H1 (cell line): Measurements from ENCODE around the gene DNAJA3. TPM values are rescaled to one million over a fixed set of nuclear protein-coding genes. Genes with fewer than 3 reads are reported as not detected.

Source experiments
- CTCF ChIA-PET: fragments of 300-600 bp; sonication (Branson Sonifier 250); formaldehyde crosslinking; loops from one replicate; lab custom pipeline; 2021; ENCODE audit not compliant: partially characterized antibody; lab: Charles Lee
- POLR2A ChIA-PET: fragments of 300-600 bp; sonication (Branson Sonifier 250); formaldehyde crosslinking; loops from one replicate; lab custom pipeline; 2021; ENCODE audit warnings: inconsistent platforms; ENCODE audit not compliant: partially characterized antibody; lab: Charles Lee
- DNase-seq, 2 experiments: peaks; one replicate each; pipeline versions ENCODE4 v3.0.0 to v3.0.0-alpha.2; 2010 to 2022; ENCODE audit warnings: low spot score in 2 of 2, low read depth in 1 of 2, mixed read lengths in 1 of 2
- FAIRE-seq: peaks from 2 replicates; lab custom pipeline; 2011; peaks lifted over from hg19 to GRCh38; lab: Jason Lieb, UNC
- H2AFZ ChIP-seq: 2 replicates; pipeline ENCODE4 v1.8.1; 2012; ENCODE audit warnings: low read length, inconsistent platforms
- H2AK5ac ChIP-seq: 2 replicates; pipeline ENCODE4 v1.6.1; 2013; ENCODE audit warnings: low read depth, low read length
- H2BK120ac ChIP-seq: replicated peaks from 2 replicates; pipeline ENCODE3; 2013; ENCODE audit warnings: low read depth, low read length, inconsistent platforms
- H2BK12ac ChIP-seq: 2 replicates; pipeline ENCODE4 v1.6.1; 2013; ENCODE audit warnings: low read depth, low read length
- H2BK15ac ChIP-seq: 2 replicates; pipeline ENCODE4 v1.6.1; 2013; ENCODE audit warnings: low read length
- H2BK20ac ChIP-seq: 2 replicates; pipeline ENCODE4 v1.6.1; 2013; ENCODE audit warnings: low read length
- H2BK5ac ChIP-seq: 2 replicates; pipeline ENCODE4 v1.6.1; 2013; ENCODE audit warnings: low read depth, low read length
- H3K14ac ChIP-seq: 2 replicates; pipeline ENCODE4 v1.6.1; 2013; ENCODE audit warnings: inconsistent platforms; ENCODE audit not compliant: insufficient read length
- H3K18ac ChIP-seq: 2 replicates; pipeline ENCODE4 v1.6.1; 2013; ENCODE audit warnings: low read length; ENCODE audit errors: extremely low read depth
- H3K23ac ChIP-seq: 2 replicates; pipeline ENCODE4 v1.6.1; 2013; ENCODE audit warnings: inconsistent platforms; ENCODE audit not compliant: insufficient read length
- H3K23me2 ChIP-seq: 2 replicates; pipeline ENCODE4 v1.6.1; 2013; ENCODE audit warnings: low read depth, low read length
- H3K27ac ChIP-seq: 2 replicates; pipeline ENCODE4 v1.6.1; 2011; ENCODE audit warnings: low read depth, low read length, inconsistent platforms
- H3K27me3 ChIP-seq, 4 experiments: replicated peaks in 1 of 4; 1 replicate in 1 of 4; 2 replicates in 3 of 4; pipeline versions ENCODE4 v1.6.1 to v1.8.1; 2011 to 2013; ENCODE audit warnings: low read length in 3 of 4, mild to moderate bottlenecking in 3 of 4, inconsistent platforms in 2 of 4, mixed read lengths in 2 of 4, moderate library complexity in 1 of 4; ENCODE audit not compliant: control insufficient read depth in 3 of 4, insufficient read depth in 3 of 4; ENCODE audit errors: extremely low read depth in 1 of 4
- H3K36me3 ChIP-seq, 4 experiments: 2 replicates each; pipeline versions ENCODE4 v1.6.1 to v1.8.1; 2011 to 2013; ENCODE audit warnings: mild to moderate bottlenecking in 4 of 4, low read length in 3 of 4, moderate library complexity in 2 of 4, control low read depth in 1 of 4, inconsistent platforms in 1 of 4; ENCODE audit not compliant: insufficient read depth in 4 of 4, control insufficient read depth in 2 of 4
- H3K4ac ChIP-seq: replicated peaks from 2 replicates; pipeline ENCODE3; 2013; ENCODE audit warnings: low read length, low read depth, mixed read lengths, inconsistent platforms; ENCODE audit not compliant: insufficient read length
- H3K4me1 ChIP-seq, 4 experiments: replicated peaks in 1 of 4; 1 replicate in 1 of 4; 2 replicates in 3 of 4; pipeline versions ENCODE4 v1.6.1 to v1.8.1; 2011 to 2013; ENCODE audit warnings: low read length in 3 of 4, inconsistent platforms in 2 of 4, mixed read lengths in 1 of 4; ENCODE audit not compliant: insufficient read depth in 4 of 4, control insufficient read depth in 3 of 4
- H3K4me2 ChIP-seq, 2 experiments: 2 replicates each; pipeline versions ENCODE4 v1.6.1 to v1.8.1; 2011 to 2013; ENCODE audit warnings: low read depth in 2 of 2, low read length in 2 of 2, control low read depth in 1 of 2, inconsistent platforms in 1 of 2, mild to moderate bottlenecking in 1 of 2; ENCODE audit not compliant: insufficient read depth in 1 of 2
- H3K4me3 ChIP-seq, 4 experiments: fragments of 200-600, 300-600 bp in 1 of 4; sonication (generic), shearing (Covaris generic), sonication (Bioruptor Twin) in 1 of 4; 2 replicates each; pipeline versions ENCODE4 v1.5.1 to v1.8.1; 2011 to 2016; ENCODE audit warnings: low read length in 4 of 4, low read depth in 3 of 4, control low read depth in 2 of 4, inconsistent platforms in 2 of 4, mild to moderate bottlenecking in 2 of 4, mixed read lengths in 1 of 4, moderate library complexity in 1 of 4; ENCODE audit not compliant: insufficient read depth in 2 of 4; ENCODE audit errors: extremely low read depth in 1 of 4
- H3K56ac ChIP-seq: replicated peaks from 2 replicates; pipeline ENCODE3; 2013; ENCODE audit warnings: low read depth, mild to moderate bottlenecking, mixed read lengths, low read length, inconsistent platforms; ENCODE audit not compliant: insufficient read length
- H3K79me1 ChIP-seq: 2 replicates; pipeline ENCODE4 v1.6.1; 2013; ENCODE audit warnings: low read depth, low read length, control low read depth
- H3K79me2 ChIP-seq, 2 experiments: 2 replicates each; pipeline versions ENCODE4 v1.6.1 to v1.8.1; 2012 to 2013; ENCODE audit warnings: low read length in 2 of 2, mild to moderate bottlenecking in 2 of 2, inconsistent platforms in 1 of 2; ENCODE audit not compliant: insufficient read depth in 2 of 2, control insufficient read depth in 1 of 2
- H3K9ac ChIP-seq, 4 experiments: replicated peaks in 1 of 4; 1 replicate in 1 of 4; 2 replicates in 3 of 4; pipeline versions ENCODE4 v1.6.1 to v1.8.1; 2011 to 2013; ENCODE audit warnings: low read depth in 3 of 4, low read length in 3 of 4, control low read depth in 2 of 4, mild to moderate bottlenecking in 2 of 4, moderate library complexity in 2 of 4, inconsistent platforms in 1 of 4; ENCODE audit errors: extremely low read depth in 1 of 4
- H3K9me3 ChIP-seq, 2 experiments: 2 replicates each; pipeline versions ENCODE4 v1.6.1 to v1.8.1; 2012 to 2013; ENCODE audit warnings: mild to moderate bottlenecking in 2 of 2, moderate library complexity in 2 of 2, control low read depth in 1 of 2, inconsistent platforms in 1 of 2, low read depth in 1 of 2, low read length in 1 of 2, mixed read lengths in 1 of 2; ENCODE audit not compliant: insufficient read depth in 2 of 2
- H4K20me1 ChIP-seq, 2 experiments: replicated peaks in 1 of 2; 2 replicates each; pipeline versions ENCODE3 to v1.8.1; 2011 to 2013; ENCODE audit warnings: inconsistent platforms in 2 of 2, low read length in 2 of 2, mild to moderate bottlenecking in 1 of 2; ENCODE audit not compliant: insufficient read depth in 2 of 2, control insufficient read depth in 1 of 2
- H4K5ac ChIP-seq: 2 replicates; pipeline ENCODE4 v1.6.1; 2013; ENCODE audit warnings: low read length, low read depth, mixed read lengths, inconsistent platforms; ENCODE audit not compliant: insufficient read length
- H4K8ac ChIP-seq: 2 replicates; pipeline ENCODE4 v1.8.0; 2013; ENCODE audit warnings: mild to moderate bottlenecking, moderate library complexity, low read length, inconsistent platforms; ENCODE audit not compliant: insufficient read depth; ENCODE audit errors: extremely low read depth
- H4K91ac ChIP-seq: replicated peaks from 2 replicates; pipeline ENCODE3; 2013; ENCODE audit warnings: low read length, mixed read lengths, inconsistent platforms; ENCODE audit not compliant: insufficient read length
- ASH2L ChIP-seq: fragments of 200-600, 300-600 bp; sonication (generic); IDR thresholded peaks from one replicate; pipeline ENCODE4 v1.7.1; 2017; ENCODE audit warnings: low read length
- GTF2F1 ChIP-seq: IDR thresholded peaks from 2 replicates; pipeline ENCODE4 v1.6.1; 2012; ENCODE audit warnings: low read depth, low read length, improper control_type of control experiment, borderline replicate concordance
- WGBS, 2 experiments: shearing (Covaris generic) in 1 of 2; methylation state at CpG; one replicate each; pipeline versions ENCODE4 v1.1.6 to v1.1.7; 2013 to 2015; ENCODE audit warnings: low lambda C conversion rate in 2 of 2, mixed read lengths in 2 of 2, inconsistent platforms in 1 of 2, low coverage in 1 of 2, missing lambda C conversion rate in 1 of 2; ENCODE audit not compliant: insufficient replicate concordance in 2 of 2, insufficient coverage in 1 of 2, insufficient read length in 1 of 2; ENCODE audit errors: extremely low coverage in 1 of 2, missing lambda C conversion rate in 1 of 2; 5-methylcytosine and 5-hydroxymethylcytosine counted together
- polyA plus RNA-seq, 7 experiments: library from polyadenylated mRNA; depleted of rRNA in 3 of 7; stranded (reverse) in 5 of 7; unstranded in 2 of 7; fragments of >200 nt in 5 of 7; fragments of 200-250 nt in 2 of 7; gene quantifications; 1 replicate in 5 of 7; 2 replicates in 1 of 7; 4 replicates in 1 of 7; pipeline versions ENCODE4 v1.2.1 to v1.2.3, GENCODE V29; 2011 to 2013; ENCODE audit warnings: missing spikeins in 2 of 7, mixed read lengths in 2 of 7
- total RNA-seq: library from RNA; stranded (reverse); fragmentation: NEBNext Ultra II Directional; extraction: Animal tissue kit (Norgen Biotek cat#: 25700); gene quantifications from 2 replicates; pipeline ENCODE4 v1.2.1, GENCODE V29; 2021

DNAJA3 gene
- total and polyA plus RNA-seq, 2 of the 8 experiments (the other 6 are each of a cell fraction or from before 2014, with no cell fraction given) = 37.3 to 59.1 TPM

DNA sequence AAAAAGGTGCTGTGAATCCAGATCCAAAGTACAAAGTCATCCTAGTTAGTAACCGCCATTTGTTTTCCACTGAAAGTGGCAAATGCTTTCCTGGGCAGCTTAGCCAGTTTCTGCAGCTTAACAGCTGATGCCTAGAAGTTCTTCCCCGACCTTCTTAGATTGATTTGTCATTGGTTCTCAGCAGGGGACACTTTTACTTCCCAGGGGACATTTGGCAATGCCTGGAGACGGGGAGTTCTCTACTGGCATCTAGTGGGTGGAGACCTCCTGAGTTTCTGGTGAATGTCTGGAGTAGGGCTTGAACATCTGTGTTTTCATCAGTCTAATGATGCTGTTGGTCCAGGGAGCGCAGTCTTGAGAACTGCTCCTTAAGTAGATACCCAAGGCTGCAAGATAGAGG lies 7.6 kb downstream of the DNAJA3 start:
- peaks cover 9 to 37% (median 17%) of the 10 kb centered on the region in 4 experiments; a peak in 6 of 8 replicates for H3K36me3 ChIP-seq
- WGBS, 2 experiments = 93% methylated on average over 4 of the region's 4 CpGs; no CpG with 5 or more reads in 1 of the 2 experiments

More for the DNA sequence above, 7.6 kb downstream of the DNAJA3 start:
- CTCF ChIA-PET = no interaction called here
- H3K27ac ChIP-seq = no peak overlapping the region
- FAIRE-seq = no peak
- no peak overlapping the region for H2AFZ ChIP-seq
- no peak overlapping the region for H3K4ac ChIP-seq
- no peak overlapping the region for H3K4me2 ChIP-seq
- H4K20me1 ChIP-seq = peaks cover 0 to 4% of the 10 kb centered on the region in 2 experiments
- H2BK5ac ChIP-seq = no peak overlapping the region
- H3K23ac ChIP-seq = no peak overlapping the region
- H3K14ac ChIP-seq = no peak overlapping the region
- no peaks in the 10 kb centered on the region for H3K27me3 ChIP-seq
- H2BK12ac ChIP-seq = no peak overlapping the region
- no peak for DNase-seq
- H3K23me2 ChIP-seq = no peaks in the 10 kb centered on the region
- H4K91ac ChIP-seq = no peak overlapping the region
- H3K79me1 ChIP-seq = peaks cover 5% of the 10 kb centered on the region; the same call in 1 of the 2 replicates
- no peak overlapping the region for H2BK15ac ChIP-seq
- H4K5ac ChIP-seq = no peak overlapping the region
- POLR2A ChIA-PET = interaction anchor here (2.6 kb wide), 1 partner anchor 30 kb away, joined by 6 read pairs; no protein-coding TSS in a partner anchor
- H3K79me2 ChIP-seq = peaks cover 4 to 12% of the 10 kb centered on the region in 2 experiments; a peak in 3 of 4 replicates
- no peak for TF ChIP-seq GTF2F1
- no peak for TF ChIP-seq ASH2L
- no peak overlapping the region for H4K8ac ChIP-seq
- H3K56ac ChIP-seq = no peak overlapping the region
- no peaks in the 10 kb centered on the region for H3K9me3 ChIP-seq
- no peak overlapping the region for H3K9ac ChIP-seq
- no peak overlapping the region for H3K18ac ChIP-seq
- no peak overlapping the region for H2BK20ac ChIP-seq
- no peak overlapping the region for H2AK5ac ChIP-seq
- no peaks in the 10 kb centered on the region for H3K4me1 ChIP-seq
- no peak overlapping the region for H2BK120ac ChIP-seq
- no peak overlapping the region for H3K4me3 ChIP-seq
